GM18873 (cell line): ENCODE data around the gene TMEM200A.

Experiments
- ATAC-seq: cut with Tn5 transposase; IDR thresholded peaks from one replicate; pipeline ENCODE4 v1.9.1; 2021; ENCODE audit warnings: mild to moderate bottlenecking, moderate library complexity, moderate number of reproducible peaks; ENCODE audit not compliant: unreplicated experiment, low FRiP score

Gene TMEM200A

DNA sequence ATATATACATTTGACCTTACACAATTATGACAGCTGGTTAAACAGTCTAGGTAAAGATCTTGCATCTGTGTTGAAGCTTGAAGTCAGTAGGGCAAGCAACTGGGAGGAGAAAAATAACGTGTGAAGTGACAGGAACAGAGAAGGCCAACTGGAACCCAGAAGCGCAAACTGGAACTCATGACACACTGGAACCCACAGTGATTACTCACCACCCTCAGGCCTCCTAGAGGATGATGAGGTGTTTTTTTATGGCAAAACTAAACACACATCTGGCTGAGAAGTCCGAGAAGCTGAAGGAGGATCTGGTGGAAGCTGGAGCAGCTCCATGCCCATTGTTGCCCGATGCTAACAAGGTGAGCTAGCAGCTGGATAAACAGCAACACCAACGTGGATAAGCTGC is 108.1 kb downstream of the TMEM200A start:
- no peak for ATAC-seq

DNA sequence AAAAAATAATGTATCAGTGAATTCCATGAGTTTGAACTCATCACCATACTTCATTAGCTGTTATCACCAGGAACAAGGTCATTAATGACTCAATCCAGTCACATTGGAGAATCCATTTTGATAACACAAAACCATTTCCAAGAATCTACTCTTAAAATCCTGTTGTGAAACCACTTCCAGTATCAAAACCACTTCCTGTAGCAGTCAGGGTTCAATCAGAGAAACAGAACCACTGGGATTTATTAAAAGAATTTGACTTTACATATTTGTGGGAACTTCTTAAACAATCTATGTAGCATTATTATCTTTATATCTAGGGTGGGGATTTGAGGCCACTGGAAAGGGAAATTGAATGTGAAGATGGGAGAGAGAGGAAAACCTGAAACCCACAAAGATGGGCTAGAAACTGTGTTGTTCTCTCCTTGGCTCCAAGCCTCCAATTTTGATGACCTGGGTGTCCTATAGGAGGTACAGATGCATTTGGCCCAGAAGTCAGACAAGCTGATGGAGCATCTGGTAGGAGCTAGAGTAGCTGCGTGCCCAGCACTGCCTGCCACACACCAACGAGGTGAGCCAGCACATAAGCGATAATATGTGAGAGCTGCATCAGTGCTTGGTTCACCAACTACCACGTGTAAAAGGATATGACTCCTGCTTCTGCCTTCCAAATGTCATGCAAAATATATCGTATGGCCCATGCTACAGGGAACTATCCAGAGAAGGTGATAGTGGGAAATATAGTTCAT is 117.0 kb downstream of the TMEM200A start:
- ATAC-seq = no peak

DNA sequence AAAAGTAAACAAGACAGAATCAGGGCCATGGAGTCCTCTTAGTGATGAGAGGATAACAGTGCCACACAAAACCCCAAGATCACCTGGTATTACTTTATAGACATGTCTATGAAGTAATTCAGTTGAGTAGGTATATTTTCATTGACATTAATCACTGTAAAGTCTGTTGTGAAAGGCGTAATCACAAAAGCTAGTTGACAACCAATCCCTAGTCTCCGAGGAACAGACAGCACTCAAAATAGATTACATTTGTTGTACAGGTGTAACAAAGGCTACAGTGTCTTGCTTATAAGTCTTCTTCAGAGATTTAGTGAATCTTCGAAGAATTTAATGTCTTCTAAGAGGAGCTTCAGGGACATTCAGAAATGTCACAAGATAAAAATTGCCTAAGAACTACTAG is 120.1 kb downstream of the TMEM200A start:
- ATAC-seq = no peak

DNA sequence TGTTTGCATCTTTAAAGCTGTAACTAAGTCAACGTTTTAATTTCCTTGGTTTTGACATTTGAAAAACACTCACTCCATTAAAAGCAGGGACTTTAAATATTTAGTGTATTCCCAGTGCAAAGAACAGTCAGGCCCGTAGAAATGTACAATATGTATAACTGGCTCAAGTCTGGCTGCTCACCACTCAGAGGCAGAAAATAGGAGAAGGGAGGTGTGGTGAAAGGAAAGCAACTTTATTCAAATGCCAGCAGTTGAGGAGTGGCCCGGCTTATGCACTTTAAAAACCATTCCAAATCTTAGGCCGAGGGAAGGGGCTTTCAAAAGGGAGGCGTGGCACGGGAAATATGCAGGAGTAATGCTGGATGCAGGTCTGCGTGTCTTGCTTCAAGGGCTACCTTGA is 120.6 kb downstream of the TMEM200A start:
- no peak for ATAC-seq

DNA sequence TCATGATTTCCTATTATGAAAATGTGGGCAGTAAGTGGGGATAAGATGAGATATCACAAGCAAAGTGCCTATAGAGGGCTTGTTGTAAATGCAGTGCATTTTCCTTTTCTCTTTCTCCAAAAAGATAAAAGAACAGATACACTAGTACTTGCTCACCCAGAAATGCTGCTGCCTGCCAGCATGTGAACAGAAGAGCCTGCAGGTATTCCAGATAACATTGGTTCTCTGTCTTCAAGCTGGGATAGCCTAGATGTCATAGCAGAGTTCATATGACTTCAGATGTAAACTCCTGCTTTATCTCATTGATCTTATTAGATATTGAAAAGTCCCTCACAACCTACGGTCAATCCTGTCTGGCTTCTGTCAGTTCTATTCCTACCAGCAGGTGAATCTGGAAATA is 123.7 kb downstream of the TMEM200A start:
- no peak for ATAC-seq
